GM21447 (cell line): ENCODE data around the gene WNT11.

Source experiments
- ATAC-seq: cut with Tn5 transposase; IDR thresholded peaks from one replicate; pipeline ENCODE4 v1.9.1; 2021; ENCODE audit not compliant: unreplicated experiment

Gene WNT11

DNA sequence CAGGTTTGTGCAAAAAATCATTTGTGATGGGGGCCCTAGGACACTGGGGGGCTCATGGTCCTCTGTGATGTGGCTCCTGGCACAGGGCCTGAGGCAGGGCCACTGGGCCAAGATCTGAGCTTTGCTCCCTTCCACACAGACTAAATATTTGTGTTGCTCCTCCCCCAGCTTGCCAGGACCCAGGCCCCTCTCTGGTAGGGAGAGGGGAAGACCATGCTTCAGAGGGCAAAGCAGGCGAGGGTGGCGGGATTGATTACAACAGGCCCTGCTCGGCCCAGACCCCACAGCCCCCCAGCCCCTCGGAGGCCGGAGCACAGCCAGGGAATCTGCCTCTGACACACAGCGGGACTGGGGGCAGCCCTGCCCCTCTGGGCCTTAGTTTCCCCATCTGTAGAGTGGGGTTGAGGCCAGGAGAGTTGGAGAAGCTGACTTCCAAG is 29.0 kb downstream of the WNT11 start:
- no peak for ATAC-seq

DNA sequence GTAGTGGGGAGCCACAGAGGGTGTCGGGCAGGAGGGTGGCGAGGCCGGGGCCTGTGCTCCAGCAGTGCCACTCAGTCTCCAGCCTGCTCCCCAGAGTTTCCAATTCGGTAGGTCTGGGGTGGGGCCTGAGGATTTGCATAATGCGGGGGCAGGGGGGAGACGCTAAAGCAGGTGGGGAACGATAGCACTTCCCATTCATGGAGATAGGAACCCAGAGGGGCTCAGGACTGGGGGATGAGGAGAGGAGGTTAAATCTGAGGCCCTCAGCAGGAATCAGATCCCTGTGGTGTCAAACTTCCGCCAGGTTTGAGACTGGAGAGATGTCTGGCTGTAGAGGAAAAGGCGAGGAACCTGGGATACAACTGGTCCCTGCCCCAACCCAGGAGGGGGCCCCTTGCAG is 29.8 kb downstream of the WNT11 start:
- no peak for ATAC-seq

DNA sequence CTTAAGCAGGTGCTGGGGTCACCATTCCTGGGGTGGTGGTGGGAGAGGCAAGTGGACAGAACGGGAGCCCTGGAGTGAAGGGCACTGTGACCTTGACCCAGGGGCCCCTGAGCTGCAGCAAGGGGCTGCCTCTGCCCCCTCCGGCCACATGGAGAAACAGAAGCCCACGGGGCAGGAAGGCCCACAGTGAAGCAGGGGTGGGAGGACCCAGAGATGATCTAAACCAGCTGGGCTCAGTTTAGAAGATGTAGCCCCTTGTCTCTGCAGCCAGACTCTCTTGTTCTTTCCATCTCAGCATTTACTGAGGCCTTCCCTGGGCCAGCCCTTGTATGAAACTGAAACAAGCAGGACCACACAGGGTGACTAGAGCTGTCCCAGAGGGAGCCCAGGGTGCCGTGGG is 30.5 kb downstream of the WNT11 start:
- no peak for ATAC-seq

DNA sequence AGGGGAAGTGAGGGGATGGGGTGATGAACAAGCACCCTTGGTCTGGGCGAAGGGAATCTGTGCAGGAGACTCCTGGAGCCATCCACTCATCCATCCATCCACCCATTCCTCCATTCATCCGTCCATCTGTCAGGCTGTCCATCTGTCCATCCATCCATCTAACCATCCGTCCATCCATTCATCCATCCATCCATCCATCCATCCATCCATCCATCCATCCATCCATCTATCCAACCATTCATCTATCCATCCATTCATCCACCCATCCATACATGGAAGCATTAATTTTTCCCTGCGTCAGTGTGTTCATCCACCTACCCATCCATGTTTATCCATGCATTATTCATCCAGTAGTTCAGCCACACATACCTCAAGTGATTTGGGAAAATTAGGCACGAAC is 32.0 kb downstream of the WNT11 start:
- no peak for ATAC-seq

DNA sequence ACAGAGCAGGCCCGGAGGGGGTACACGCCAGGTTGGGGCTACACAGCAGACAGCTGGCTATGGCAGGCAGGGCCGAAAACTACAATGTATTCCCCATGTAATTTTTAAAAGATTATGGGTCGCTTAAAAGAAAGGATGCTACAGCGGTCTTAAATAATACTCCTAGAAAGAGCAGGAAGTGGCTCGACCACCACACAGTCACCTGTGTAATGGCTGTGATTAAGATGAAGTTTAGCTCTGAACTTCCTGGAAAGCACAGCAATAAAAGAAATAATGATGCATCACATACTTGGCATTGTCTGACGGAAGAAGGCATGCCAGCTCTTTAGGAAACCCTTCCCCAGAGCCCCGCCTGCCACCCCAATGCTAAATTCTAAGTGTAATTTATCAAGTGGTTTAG is 32.6 kb downstream of the WNT11 start:
- no peak for ATAC-seq

DNA sequence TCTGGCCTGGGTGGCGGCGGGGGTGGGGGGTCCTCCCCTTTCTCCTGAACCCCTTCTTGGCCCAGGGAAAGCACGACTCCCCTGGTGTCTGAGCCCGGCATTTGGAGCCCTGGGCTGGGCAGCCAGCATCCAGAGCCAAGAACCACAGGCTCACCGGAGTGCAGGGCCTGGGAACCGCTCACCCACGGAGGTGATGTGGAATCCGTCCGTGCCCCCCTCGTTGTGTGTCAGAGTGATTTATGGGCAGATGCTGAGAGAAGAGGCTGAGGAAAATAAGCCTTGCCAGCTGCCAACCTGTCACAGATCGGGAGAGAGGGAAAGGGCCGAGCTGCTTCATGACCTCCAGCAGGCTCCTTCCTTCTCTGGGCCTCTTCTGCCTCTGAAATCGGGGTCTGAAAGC is 33.7 kb downstream of the WNT11 start:
- no peak for ATAC-seq

DNA sequence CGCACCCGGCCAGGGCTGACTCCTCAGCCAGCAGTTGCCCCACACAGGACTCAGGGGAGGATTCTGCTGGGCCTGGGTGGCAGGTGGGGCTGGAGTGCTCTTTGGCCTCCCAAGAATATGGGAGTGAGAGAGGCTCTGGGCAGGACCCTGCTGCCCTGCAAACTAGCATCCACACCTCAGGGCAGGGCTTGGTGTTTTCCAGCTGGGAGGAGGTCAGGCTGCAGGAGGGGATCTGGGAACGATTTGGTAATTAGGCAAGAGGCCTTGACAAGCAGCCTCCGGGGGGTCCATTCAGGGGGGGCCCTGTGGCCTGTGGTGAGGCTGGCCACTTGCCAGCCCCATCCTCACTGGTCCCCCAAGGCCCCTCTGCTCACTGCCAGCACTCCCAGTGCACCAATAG is 35.8 kb downstream of the WNT11 start:
- ATAC-seq, result no peak

DNA sequence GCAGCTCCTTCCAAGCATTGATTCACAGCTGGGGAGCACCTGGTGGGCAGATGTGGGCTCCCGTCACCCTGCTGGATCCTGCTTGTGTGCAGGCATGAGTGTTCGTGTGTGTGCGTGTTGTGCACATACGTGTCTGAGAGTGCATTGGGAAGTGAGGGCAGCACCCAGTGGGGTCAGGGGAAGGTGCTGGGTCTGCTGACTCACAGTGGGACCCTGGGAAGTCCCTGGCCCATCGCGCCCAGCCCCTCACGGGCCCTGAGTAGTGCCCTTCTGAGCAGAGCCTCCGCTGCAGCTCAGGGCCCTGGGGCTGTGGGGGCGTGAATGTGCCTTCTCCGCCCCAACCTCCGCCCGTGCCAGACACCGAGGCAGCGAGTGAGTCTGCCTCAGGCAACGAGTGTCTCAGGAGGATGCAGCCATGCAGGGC is 36.8 kb downstream of the WNT11 start:
- no peak for ATAC-seq

DNA sequence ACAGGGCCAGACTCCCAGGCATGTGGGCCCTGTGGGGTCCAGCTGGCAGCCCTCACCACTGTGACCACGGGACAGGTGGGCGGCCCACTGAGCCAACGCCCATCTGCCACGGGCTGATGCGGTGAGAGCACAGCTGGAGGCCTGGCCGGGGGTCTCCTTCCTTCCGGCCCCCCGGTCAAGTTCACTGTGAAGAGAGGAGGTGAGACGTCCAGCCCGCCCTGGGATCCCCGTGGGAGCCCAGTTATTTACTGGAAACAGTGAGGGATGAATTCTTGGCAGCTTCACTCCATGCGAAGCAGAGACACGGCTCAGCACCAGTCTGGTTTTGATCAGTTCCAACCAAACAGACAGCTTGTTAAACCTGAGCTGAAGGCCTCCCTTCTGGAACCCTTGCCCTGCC is 38.7 kb downstream of the WNT11 start:
- ATAC-seq, result no peak

DNA sequence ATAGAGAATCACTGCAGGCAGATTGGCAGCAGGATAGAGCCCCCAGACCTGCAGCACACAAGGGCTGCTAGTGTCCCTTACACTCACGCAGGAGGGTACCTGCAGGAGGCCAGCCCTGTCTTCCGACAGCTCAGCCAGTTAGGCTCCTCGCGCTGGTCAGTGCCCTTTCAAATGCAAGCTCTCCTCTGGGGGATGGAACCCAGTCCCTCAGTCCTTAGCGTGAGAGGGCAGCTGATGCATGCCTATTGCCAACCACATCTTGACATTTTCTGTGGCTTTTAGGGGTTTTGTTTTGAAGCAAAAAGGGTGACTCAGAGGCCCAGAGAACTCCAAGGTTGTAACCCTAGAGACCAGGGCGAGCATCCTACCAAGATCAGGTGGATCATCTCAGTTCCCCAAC is 40.0 kb downstream of the WNT11 start:
- ATAC-seq, result no peak

DNA sequence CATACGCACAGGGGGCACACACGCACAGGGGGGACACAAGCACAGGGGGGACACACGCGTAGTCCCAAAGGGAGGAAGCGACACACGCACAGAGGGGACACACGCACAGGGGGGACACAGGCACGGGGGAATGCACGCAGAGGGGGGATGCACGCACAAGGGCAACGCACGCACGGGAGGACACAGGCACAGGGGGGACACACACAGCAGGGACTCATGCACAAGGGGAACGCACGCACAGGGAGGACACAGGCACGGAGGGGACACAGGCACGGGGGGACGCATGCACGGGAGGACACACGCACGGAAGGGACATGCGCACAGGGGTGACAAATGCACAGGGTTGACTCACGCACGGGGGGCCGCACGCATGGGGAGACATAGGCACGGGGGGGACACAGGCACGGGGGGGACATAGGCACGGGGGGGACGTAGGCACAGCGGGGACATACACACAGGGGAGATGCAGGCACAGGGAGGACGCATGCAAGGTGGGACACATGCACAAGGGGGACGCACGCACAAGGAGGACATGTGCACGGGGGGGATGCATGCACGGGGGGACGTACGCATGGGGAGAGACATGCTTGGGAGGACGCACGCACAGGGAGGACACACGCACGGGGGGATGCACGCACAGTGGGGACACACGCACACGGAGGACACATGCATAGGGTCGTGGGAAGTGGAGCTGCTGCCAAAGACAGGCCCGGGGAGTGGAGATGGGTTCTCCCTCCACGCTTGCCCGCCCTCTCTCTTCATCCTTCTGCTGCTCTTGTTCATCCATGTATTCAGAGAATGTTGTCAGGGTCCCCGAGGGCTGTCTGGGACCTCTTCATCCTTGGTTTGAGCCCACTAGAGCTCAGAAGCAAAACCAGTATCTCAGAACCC is 41.2 kb downstream of the WNT11 start:
- no peak for ATAC-seq

DNA sequence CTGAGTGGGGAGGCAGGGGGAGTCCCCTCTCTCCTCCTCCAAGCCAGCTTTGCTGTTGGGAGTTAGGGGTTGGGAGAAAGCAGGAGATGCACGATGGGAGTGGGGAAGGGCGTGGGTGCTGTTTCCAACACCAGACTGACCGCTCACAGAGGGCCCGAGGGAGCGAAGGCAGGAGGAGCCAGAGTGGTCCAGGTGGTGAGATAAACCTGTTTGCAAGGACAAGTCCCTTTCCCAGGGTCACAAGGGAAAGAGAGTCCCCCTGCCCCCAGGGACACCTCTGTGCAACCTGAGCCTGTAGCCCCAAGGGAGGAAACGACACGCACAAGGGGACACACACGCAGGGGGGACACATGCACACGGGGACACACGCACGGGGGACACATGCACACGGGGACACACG is 42.2 kb downstream of the WNT11 start:
- ATAC-seq, result no peak

DNA sequence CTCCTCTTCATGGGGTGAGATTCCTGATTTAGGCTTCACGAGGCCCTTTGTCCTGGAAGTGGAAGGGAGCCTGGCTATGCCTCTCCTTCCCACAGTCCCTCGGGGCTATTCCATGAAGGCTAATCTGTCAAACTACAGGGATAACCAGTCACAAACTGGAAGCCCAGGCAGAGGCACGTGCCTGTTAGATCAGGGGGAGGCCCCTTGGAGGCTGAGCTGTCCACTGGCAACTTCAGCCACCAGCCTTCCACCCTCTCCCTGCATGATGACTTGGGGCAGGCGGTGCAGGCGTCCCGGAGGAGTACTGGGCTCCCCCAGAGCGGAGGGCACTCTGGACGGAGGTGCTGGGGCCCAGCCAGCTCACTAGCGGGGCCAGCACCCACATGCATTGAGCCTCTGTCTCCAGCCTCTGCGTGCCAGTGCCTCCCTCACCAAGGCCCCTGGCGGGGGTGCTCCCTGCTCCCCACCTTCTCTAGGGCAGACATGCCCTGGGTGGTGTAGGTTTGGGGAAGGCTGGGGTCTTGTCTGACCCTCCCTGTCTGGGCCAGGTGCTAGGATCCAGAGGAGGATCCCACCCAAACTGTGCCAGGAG is 42.9 kb downstream of the WNT11 start:
- ATAC-seq, result no peak

DNA sequence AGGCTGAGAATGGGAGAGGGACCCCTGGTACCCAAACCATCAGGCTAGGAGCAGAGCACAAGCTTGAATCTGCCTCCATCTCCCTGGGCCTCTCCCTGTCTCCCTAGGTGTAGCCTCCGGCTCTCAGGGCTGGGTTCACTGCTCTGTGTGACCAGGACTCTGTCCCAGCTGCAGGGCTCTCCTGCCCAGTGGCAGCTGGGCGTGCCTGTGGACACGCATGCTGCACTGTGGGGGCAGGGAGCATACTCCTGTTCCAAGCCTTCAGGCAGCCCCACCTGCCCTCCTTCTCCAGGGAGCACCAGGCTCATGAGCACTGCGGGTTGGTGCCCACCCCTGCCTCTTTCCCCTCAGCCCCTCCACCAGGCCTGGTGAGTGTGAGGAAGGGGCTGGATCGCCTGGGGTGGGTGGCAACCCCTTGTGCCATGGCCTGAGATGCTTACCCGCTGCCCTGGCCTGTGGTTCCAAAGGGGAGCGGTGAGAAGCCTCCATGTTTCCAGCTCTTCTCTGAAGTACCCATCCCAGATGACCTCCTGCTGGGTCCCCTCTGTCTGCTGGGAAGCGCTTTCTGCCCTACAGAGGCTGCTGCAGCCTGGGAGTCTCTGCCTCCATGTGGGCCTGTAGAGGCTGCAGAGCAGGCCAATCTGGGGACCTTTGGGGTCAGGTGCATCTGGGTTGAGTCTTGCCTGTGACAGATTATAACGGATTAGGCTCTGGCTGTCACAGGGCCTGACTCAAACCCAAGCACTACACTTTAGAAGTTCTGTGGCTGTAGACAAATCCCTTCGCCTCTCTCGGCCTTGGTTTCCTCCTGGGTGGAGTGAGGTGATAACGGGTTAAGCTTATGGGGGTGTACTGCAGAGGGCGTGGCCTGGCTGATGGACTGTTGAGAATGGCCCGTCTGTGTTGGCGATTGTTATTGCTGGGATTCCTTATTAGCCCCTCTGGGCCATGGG is 43.7 kb downstream of the WNT11 start:
- no peak for ATAC-seq

DNA sequence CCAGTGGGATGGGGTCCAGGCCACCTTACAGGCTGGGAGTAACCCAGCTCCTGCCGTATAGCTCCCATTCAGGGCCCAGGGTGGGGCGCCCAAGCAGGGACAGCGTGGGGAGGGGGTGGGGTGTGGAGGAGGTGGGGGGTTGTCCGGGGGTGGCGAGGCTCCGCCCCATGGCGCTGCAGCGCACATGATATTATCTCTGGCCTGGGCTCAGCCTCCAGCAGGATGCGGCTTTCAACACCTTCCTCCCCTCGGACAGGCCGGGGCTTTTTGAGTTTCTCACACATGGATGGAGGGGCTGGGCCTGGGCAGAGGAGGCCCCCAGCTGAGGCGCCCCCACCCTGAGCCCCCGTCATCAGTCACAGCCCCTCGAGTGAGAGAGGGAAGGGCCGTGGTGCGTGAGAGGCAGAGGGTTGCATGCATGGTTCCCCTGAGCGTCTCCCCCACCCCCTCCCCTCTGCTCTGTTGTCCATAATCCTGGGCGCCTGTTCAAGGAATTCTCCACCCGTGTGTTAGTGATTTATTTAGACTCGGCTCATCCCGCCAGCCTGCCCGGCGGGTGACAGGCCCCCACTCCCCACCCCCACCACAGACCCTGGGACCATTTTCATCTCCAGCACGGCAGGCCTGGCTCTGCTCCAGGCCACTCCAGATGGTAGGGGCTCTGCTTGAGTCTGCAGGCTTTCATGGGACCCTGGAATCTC is 44.9 kb downstream of the WNT11 start:
- ATAC-seq, result no peak

DNA sequence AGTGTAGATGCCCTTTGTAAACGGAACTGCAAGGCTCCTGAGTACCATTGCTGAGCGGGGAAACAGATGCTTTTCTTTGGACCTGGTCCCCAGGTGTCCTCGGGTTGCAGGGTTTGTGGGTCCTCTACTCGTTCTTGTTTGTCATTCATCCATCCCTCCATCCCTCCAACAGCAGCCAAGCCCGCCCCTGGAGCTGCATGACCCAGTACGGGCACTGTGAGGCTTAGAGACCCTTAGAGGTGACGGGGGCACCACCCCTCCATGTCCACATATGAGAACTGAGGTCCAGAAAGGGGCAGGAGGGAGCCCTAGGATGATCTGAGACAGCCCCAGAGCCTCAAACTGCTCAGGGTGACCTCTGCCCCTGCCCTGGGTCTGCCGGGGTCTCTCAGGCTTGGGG is 45.4 kb downstream of the WNT11 start:
- ATAC-seq, result no peak

DNA sequence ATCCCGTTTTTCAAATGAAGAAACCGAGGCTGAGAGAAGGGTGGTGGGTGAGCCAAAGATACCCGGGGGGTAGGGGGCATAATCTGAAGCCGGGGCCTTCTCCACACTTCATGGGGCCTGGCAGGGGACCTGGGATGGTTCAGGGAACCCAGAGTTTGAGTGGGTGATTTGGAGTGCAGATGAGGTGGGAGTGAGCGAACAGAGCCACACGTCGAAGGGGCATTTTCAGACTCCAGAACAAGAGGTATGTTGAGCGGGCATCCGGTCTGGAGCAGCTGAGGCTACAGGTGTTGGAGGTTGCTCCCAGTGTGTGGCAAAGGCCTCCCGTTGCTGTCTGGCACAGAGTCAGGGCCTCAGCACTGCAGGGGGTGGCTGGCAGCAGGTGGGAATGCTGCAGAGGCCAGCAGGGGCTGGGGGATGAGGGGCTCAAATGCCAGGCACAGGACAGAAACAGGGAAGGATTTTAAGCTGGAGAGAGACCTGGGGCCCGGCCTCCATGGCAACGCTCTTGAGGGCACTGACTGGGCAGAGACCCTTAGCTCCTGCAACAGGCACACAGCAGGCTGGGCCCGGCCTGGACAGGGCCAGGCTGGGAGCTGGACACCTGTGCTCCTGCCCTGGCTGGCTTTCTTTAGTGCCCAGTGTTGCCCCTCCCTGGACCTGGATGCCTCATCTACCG is 46.2 kb downstream of the WNT11 start:
- ATAC-seq, result no peak

DNA sequence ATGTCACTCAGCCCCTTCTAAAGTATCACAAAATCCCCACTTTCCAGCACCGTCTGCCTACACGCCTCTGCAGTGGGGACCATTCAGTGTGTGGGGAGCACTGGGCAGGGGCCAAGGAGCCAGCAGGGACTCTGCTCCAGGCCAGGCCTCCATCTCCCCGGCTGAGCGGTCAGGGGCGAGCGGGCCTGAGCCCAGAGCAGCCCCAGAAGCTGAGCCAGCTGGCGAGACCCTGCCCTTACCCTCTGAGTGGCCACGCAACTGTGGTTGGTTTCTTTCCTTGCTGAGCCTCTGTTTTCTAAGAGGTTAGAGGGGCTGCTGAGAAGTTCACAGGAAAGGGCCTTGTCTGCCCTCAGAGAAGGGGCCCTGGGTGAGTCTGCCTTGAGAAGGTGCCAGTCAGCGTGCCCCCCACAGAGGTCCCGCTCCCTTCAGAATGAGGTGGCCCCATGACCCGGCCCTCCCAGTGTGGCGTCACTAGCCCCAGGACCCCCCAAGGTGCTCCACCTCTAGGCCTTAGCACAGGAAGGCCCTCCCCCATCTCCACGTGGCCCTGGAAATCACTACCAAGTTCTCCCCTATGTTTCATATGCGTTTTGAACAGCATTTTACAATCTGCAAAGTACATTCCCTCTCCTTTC is 46.9 kb downstream of the WNT11 start:
- no peak for ATAC-seq

DNA sequence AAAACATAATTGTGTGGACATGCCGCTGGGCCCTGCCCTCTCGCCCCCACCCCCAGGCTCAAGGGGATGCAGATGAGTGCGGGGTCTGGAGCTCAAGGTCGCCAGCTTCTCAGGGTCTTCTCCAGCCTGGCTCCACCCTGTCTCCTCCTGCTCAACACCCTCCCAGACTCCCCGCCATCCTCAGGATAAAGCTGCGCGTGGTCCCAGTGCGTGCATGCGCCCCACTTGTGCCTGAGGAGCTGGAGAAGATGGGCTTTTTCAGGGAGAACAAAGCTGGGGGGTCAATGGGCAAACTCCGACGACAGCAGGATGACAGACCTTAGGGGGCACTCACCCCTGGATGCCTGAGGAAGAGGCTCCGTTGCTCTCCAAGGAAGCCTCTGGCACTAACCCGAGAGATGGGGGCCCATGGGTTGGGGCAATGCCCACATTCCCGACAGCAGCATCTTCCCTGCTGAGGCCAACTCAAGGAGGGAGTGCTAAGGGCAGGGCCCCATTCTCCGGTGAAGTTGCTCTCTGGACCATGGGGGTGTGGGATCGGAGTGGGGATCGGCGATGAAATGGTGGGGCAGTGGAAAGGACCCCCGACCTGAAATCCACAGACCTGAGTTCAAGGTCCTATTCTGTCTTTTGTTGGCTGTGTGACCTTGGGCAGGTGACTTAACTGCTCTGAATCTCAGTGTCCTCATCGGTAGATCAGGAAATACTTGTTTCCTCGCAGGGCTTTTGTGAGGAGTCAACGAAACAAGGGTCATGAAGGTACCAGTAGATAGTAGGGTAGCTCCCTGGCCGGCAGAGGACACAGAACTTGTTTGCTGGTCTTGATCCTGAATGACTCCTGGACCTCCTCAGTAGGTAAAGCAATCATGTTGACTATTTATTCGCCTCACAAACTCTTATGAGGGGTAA is 47.7 kb downstream of the WNT11 start:
- no peak for ATAC-seq
